Neuronal stem cell (in vitro differentiated cells): Measurements from ENCODE around the gene HCN1.

ENCODE experiments used
- DNase-seq: peaks from one replicate; pipeline ENCODE4 v3.0.0-alpha.2; 2013; ENCODE audit warnings: low spot score
- H2AFZ ChIP-seq: one replicate; pipeline ENCODE4 v1.6.1; 2013; ENCODE audit warnings: mild to moderate bottlenecking, low read length, inconsistent platforms
- H2AK5ac ChIP-seq: 2 replicates; pipeline ENCODE4 v1.6.1; 2013; ENCODE audit warnings: low read depth, mild to moderate bottlenecking, inconsistent platforms, low read length, moderate library complexity, mixed read lengths
- H2BK120ac ChIP-seq: 2 replicates; pipeline ENCODE4 v1.6.1; 2013; ENCODE audit warnings: low read depth, mild to moderate bottlenecking, inconsistent platforms, low read length, moderate library complexity, mixed read lengths
- H2BK12ac ChIP-seq: one replicate; pipeline ENCODE4 v1.6.1; 2013; ENCODE audit warnings: low read length, inconsistent platforms
- H2BK15ac ChIP-seq: 2 replicates; pipeline ENCODE4 v1.6.1; 2013; ENCODE audit warnings: mild to moderate bottlenecking, low read length, inconsistent platforms, mixed read lengths
- H2BK5ac ChIP-seq: one replicate; pipeline ENCODE4 v1.6.1; 2013; ENCODE audit warnings: inconsistent platforms, mild to moderate bottlenecking, low read length, moderate library complexity
- H3K14ac ChIP-seq: one replicate; pipeline ENCODE4 v1.6.1; 2013; ENCODE audit warnings: low read length, inconsistent platforms
- H3K18ac ChIP-seq: 2 replicates; pipeline ENCODE4 v1.6.1; 2013; ENCODE audit warnings: low read length, inconsistent platforms
- H3K23ac ChIP-seq: 2 replicates; pipeline ENCODE4 v1.6.1; 2013; ENCODE audit warnings: low read depth, mild to moderate bottlenecking, mixed read lengths, low read length, inconsistent platforms; ENCODE audit not compliant: poor library complexity
- H3K27ac ChIP-seq: replicated peaks from 3 replicates; pipeline ENCODE4 v1.5.1; 2013; ENCODE audit warnings: low read length, inconsistent platforms
- H3K27me3 ChIP-seq, 3 experiments: 2 replicates each; pipeline ENCODE4 v1.6.1; 2013; ENCODE audit warnings: low read length in 3 of 3, mild to moderate bottlenecking in 2 of 3, inconsistent platforms in 1 of 3, low read depth in 1 of 3, mixed read lengths in 1 of 3, moderate library complexity in 1 of 3; ENCODE audit not compliant: control insufficient read depth in 3 of 3, insufficient read depth in 3 of 3
- H3K36me3 ChIP-seq, 2 donors: replicated peaks in 1 of 2; 2 replicates each; pipeline ENCODE4 v1.6.1; 2013; ENCODE audit warnings: low read length in 2 of 2; ENCODE audit not compliant: control insufficient read depth in 2 of 2, insufficient read depth in 2 of 2
- H3K4ac ChIP-seq: 2 replicates; pipeline ENCODE4 v1.6.1; 2013; ENCODE audit warnings: inconsistent platforms, mild to moderate bottlenecking, low read length, moderate library complexity
- H3K4me1 ChIP-seq, 2 donors: 1 replicate in 1 of 2; 2 replicates in 1 of 2; pipeline ENCODE4 v1.6.1; 2013; ENCODE audit warnings: low read length in 2 of 2, low read depth in 1 of 2; ENCODE audit not compliant: control insufficient read depth in 2 of 2, insufficient read depth in 1 of 2
- H3K4me2 ChIP-seq: one replicate; pipeline ENCODE4 v1.6.1; 2013; ENCODE audit warnings: mild to moderate bottlenecking, low read length, inconsistent platforms; ENCODE audit not compliant: insufficient read depth, poor library complexity, severe bottlenecking
- H3K4me3 ChIP-seq, 2 donors: 2 replicates each; pipeline ENCODE4 v1.5.1; 2013; ENCODE audit warnings: low read length in 2 of 2, mild to moderate bottlenecking in 2 of 2, inconsistent platforms in 1 of 2, moderate library complexity in 1 of 2
- H3K79me1 ChIP-seq: one replicate; pipeline ENCODE4 v1.6.1; 2013; ENCODE audit warnings: low read depth, mild to moderate bottlenecking, inconsistent platforms, low read length, moderate library complexity
- H3K9ac ChIP-seq: one replicate; pipeline ENCODE4 v1.6.1; 2013; ENCODE audit warnings: mild to moderate bottlenecking, low read depth, low read length, inconsistent platforms; ENCODE audit not compliant: poor library complexity
- H3K9me3 ChIP-seq, 2 donors: replicated peaks in 1 of 2; 2 replicates each; pipeline versions ENCODE3 to v1.6.1; 2013; ENCODE audit warnings: low read length in 2 of 2, mild to moderate bottlenecking in 2 of 2, inconsistent platforms in 1 of 2, low read depth in 1 of 2, mixed read lengths in 1 of 2, moderate library complexity in 1 of 2; ENCODE audit not compliant: control insufficient read depth in 2 of 2, insufficient read depth in 1 of 2
- H4K8ac ChIP-seq: one replicate; pipeline ENCODE4 v1.6.1; 2013; ENCODE audit warnings: low read depth, mild to moderate bottlenecking, inconsistent platforms, low read length, moderate library complexity
- H4K91ac ChIP-seq: one replicate; pipeline ENCODE4 v1.6.1; 2013; ENCODE audit warnings: low read length, low read depth, mild to moderate bottlenecking, inconsistent platforms; ENCODE audit not compliant: poor library complexity
- WGBS, 2 donors: extraction: QIAGEN DNeasy Blood & Tissue Kit; methylation state at CpG; one replicate each; pipeline ENCODE4 v1.1.7; 2013; ENCODE audit warnings: missing lambda C conversion rate in 2 of 2, mixed read lengths in 1 of 2; ENCODE audit not compliant: insufficient read length in 2 of 2, insufficient replicate concordance in 1 of 2; ENCODE audit errors: extremely low coverage in 2 of 2; 5-methylcytosine and 5-hydroxymethylcytosine counted together

The HCN1 gene

GRCh38 chr5:45440466-45440865 lies 255.7 kb downstream of the HCN1 start:
- WGBS, 2 donors = no CpG with 5 or more reads among the region's 1 CpG
- H3K36me3 ChIP-seq = no peaks in the 10 kb centered on the region
- H2BK15ac ChIP-seq = no peak overlapping the region
- no peak overlapping the region for H2AFZ ChIP-seq
- H4K91ac ChIP-seq = no peak overlapping the region
- H4K8ac ChIP-seq = no peak overlapping the region
- no peak overlapping the region for H3K4me2 ChIP-seq
- no peak overlapping the region for H2BK12ac ChIP-seq
- no peak overlapping the region for H3K4me3 ChIP-seq
- no peaks in the 10 kb centered on the region for H3K9me3 ChIP-seq
- H3K18ac ChIP-seq = no peak overlapping the region
- H2BK5ac ChIP-seq = no peak overlapping the region
- H3K27me3 ChIP-seq = no peaks in the 10 kb centered on the region
- H3K14ac ChIP-seq = no peak overlapping the region
- H3K4me1 ChIP-seq = no peaks in the 10 kb centered on the region
- no peak overlapping the region for H3K4ac ChIP-seq
- DNase-seq = no peak
- no peak overlapping the region for H2AK5ac ChIP-seq
- no peak overlapping the region for H3K9ac ChIP-seq
- H3K79me1 ChIP-seq = no peaks in the 10 kb centered on the region
- H3K27ac ChIP-seq = no peak overlapping the region
- H3K23ac ChIP-seq = no peak overlapping the region
- no peak overlapping the region for H2BK120ac ChIP-seq

- H4K8ac ChIP-seq = no peak overlapping the region
- no peak overlapping the region for H3K4me3 ChIP-seq
- no peak overlapping the region for H3K14ac ChIP-seq
- H3K36me3 ChIP-seq = no peaks in the 10 kb centered on the region
- H3K4me1 ChIP-seq = no peaks in the 10 kb centered on the region
- H3K9me3 ChIP-seq = no peaks in the 10 kb centered on the region
- H3K4ac ChIP-seq = no peak overlapping the region
- H2AK5ac ChIP-seq = no peak overlapping the region
- no peak overlapping the region for H3K23ac ChIP-seq
- no peak for DNase-seq
- H2BK5ac ChIP-seq = no peak overlapping the region
- no peak overlapping the region for H3K4me2 ChIP-seq
- H2BK15ac ChIP-seq = no peak overlapping the region
- H2BK120ac ChIP-seq = no peak overlapping the region
- H2AFZ ChIP-seq = no peak overlapping the region
- H2BK12ac ChIP-seq = no peak overlapping the region
- H3K27ac ChIP-seq = no peak overlapping the region
- no peak overlapping the region for H3K18ac ChIP-seq
- no peak overlapping the region for H3K9ac ChIP-seq
- no peaks in the 10 kb centered on the region for H3K79me1 ChIP-seq
- H4K91ac ChIP-seq = no peak overlapping the region
- no peaks in the 10 kb centered on the region for H3K27me3 ChIP-seq
Observed at GRCh38 chr5:45437752-45438151, 258.4 kb downstream of the HCN1 start.

DNA sequence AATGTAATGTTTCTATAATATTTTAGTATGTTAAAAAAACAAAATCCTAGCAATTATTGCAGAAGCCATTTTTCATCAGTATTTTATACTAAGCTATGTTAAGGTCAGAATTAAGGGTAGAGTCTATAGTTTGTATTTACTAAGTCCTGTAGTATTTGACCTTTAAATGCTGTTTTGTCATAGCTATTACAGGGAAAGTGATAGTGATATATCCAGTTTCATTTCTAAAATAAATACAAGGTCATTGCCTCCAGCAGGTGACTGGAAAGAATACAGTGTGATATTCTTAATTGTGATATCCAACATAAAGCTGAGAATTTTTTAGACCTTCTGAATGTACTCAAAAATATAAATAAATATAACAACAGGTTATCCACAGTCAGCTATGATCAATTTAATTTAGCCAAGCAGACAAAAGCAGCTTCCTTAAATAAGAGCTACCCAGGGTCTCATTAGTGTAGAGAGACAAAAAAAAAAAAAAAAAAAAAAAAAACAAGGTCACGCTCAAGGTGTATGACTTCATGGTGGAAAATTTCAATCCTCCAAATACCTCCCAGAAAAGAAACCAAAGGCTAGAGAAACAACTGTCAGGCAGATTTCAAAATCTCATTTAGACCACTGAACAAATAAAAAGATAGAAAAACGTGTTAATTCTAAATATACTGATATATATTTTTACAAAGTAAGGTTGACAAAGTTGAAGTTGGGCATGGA lies 278.7 kb downstream of the HCN1 start:
- Histone ChIP-seq H3K79me1 (no peaks in the 10 kb centered on the region), H3K36me3 (no peaks in the 10 kb centered on the region), H4K8ac (no peak overlapping the region), H2BK120ac (no peak overlapping the region), H2BK5ac (no peak overlapping the region), H2AK5ac (no peak overlapping the region), H4K91ac (no peak overlapping the region), H3K9ac (no peak overlapping the region), H3K4me2 (no peak overlapping the region), H3K27me3 (no peaks in the 10 kb centered on the region), H2BK12ac (no peak overlapping the region), H3K18ac (no peak overlapping the region), H3K4me3 (no peak overlapping the region), H3K23ac (no peak overlapping the region), H3K14ac (no peak overlapping the region), H2BK15ac (no peak overlapping the region), H3K4ac (no peak overlapping the region), H2AFZ (no peak overlapping the region), H3K9me3 (no peaks in the 10 kb centered on the region), H3K27ac (no peak overlapping the region), H3K4me1 (peaks cover 0 to 6% of the 10 kb centered on the region in 2 donors)
- DNase-seq = no peak
- no CpG with 5 or more reads among the region's 2 CpGs for WGBS, 2 donors

GRCh38 chr5:45414620-45415573 lies 281.3 kb downstream of the HCN1 start:
- Histone ChIP-seq H2BK5ac (no peak overlapping the region), H3K79me1 (no peaks in the 10 kb centered on the region), H3K4me1 (peaks cover 0 to 6% of the 10 kb centered on the region in 2 donors), H3K27ac (no peak overlapping the region), H2BK12ac (no peak overlapping the region), H3K36me3 (no peaks in the 10 kb centered on the region), H3K9me3 (no peaks in the 10 kb centered on the region), H3K4me2 (no peak overlapping the region), H2AK5ac (no peak overlapping the region), H3K23ac (no peak overlapping the region), H3K4me3 (no peak overlapping the region), H3K9ac (no peak overlapping the region), H2BK15ac (no peak overlapping the region), H3K18ac (no peak overlapping the region), H2BK120ac (no peak overlapping the region), H3K4ac (no peak overlapping the region), H3K27me3 (no peaks in the 10 kb centered on the region), H4K8ac (no peak overlapping the region), H3K14ac (no peak overlapping the region), H2AFZ (no peak overlapping the region), H4K91ac (no peak overlapping the region)
- DNase-seq = no peak
- no CpG with 5 or more reads among the region's 2 CpGs for WGBS, 2 donors
